Measurements from ENCODE around the gene C4A.
A peak's percentile ranks its signal among the peaks of the same experiment; 100 is the strongest.

C4A gene

GRCh38 chr6:31954511-31954910 lies 27.3 kb upstream of the C4A start:
- 0 out of 2 replicates have a peak, but pooled peaks cover 5% of the 10 kb centered on the region for H3K36me3 ChIP-seq (ENCODE audit: low read length)
- no peak overlapping the region for H2AFZ ChIP-seq (ENCODE audit: low read depth, low read length, severe bottlenecking)
- peaks cover 16% of the 10 kb centered on the region for H3K79me2 ChIP-seq (ENCODE audit: insufficient read depth, low read length)
- H3K9me2 ChIP-seq (replicated peaks; ENCODE audit: insufficient read depth, low read length), result no peaks in the 10 kb centered on the region
- H3K27me3 ChIP-seq (ENCODE audit: low read length), result no peaks in the 10 kb centered on the region
- no peaks in the 10 kb centered on the region for H4K20me1 ChIP-seq (ENCODE audit: low read depth, low read length)
- no peak overlapping the region for H3K27ac ChIP-seq (ENCODE audit: low read depth, low read length)
- TF ChIP-seq, protein P1, sequence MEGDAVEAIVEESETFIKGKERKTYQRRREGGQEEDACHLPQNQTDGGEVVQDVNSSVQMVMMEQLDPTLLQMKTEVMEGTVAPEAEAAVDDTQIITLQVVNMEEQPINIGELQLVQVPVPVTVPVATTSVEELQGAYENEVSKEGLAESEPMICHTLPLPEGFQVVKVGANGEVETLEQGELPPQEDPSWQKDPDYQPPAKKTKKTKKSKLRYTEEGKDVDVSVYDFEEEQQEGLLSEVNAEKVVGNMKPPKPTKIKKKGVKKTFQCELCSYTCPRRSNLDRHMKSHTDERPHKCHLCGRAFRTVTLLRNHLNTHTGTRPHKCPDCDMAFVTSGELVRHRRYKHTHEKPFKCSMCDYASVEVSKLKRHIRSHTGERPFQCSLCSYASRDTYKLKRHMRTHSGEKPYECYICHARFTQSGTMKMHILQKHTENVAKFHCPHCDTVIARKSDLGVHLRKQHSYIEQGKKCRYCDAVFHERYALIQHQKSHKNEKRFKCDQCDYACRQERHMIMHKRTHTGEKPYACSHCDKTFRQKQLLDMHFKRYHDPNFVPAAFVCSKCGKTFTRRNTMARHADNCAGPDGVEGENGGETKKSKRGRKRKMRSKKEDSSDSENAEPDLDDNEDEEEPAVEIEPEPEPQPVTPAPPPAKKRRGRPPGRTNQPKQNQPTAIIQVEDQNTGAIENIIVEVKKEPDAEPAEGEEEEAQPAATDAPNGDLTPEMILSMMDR (IDR thresholded peaks at IDR 0.05; ENCODE audit: insufficient read depth, low read length, poor library complexity, severe bottlenecking), result no peak
- no peak for TF ChIP-seq EZH2phosphoT487 (conservative IDR thresholded peaks at IDR 0.05; ENCODE audit: low read length)
- no peak overlapping the region for H3K4me3 ChIP-seq (ENCODE audit: insufficient read depth, low read length, poor library complexity, severe bottlenecking)
- H3F3A ChIP-seq (ENCODE audit: insufficient read depth), result no peaks in the 10 kb centered on the region
- H3K9ac ChIP-seq (ENCODE audit: low read length), result no peak overlapping the region
- H3K4me2 ChIP-seq (ENCODE audit: low read depth, low read length, poor library complexity, severe bottlenecking), result no peak overlapping the region
- H3K9me3 ChIP-seq (ENCODE audit: insufficient read depth, low read length), result no peaks in the 10 kb centered on the region

DNA sequence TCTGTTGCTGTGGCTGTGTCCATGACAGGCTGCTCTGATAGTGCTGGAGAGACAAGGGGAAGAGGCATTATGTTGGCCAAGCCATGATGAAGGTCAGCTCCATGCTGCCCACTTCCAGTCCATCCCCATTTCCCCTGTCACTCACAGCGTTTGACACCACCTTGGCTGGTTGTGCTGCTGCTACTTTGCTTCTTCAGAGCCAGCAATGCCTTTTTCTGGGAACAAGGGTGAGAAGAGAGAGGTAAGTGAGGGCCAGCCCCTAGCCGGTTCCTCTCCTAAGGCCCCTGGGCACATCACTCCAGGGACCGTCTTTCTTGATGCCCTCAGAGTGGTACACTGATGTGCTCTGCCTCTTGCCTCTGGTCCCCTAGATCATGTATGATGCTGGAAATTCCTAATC lies 25.1 kb upstream of the C4A start:
- H3K36me3 ChIP-seq (ENCODE audit: low read length), result 0 out of 2 replicates have a peak, but pooled peaks cover 5% of the 10 kb centered on the region
- H3K4me2 ChIP-seq (ENCODE audit: low read depth, low read length, poor library complexity, severe bottlenecking), result no peak overlapping the region
- H3K27ac ChIP-seq (ENCODE audit: low read depth, low read length), result no peak overlapping the region
- H3K27me3 ChIP-seq (ENCODE audit: low read length), result no peaks in the 10 kb centered on the region
- H3K9ac ChIP-seq (ENCODE audit: low read length), result no peak overlapping the region
- peaks cover 30% of the 10 kb centered on the region for H3K79me2 ChIP-seq (ENCODE audit: insufficient read depth, low read length)
- H3K4me3 ChIP-seq (ENCODE audit: insufficient read depth, low read length, poor library complexity, severe bottlenecking), result no peak overlapping the region
- no peaks in the 10 kb centered on the region for H3F3A ChIP-seq (ENCODE audit: insufficient read depth)
- no peaks in the 10 kb centered on the region for H3K9me2 ChIP-seq (replicated peaks; ENCODE audit: insufficient read depth, low read length)
- no peak for TF ChIP-seq EZH2phosphoT487 (conservative IDR thresholded peaks at IDR 0.05; ENCODE audit: low read length)
- TF ChIP-seq, protein P1 (IDR thresholded peaks at IDR 0.05; ENCODE audit: insufficient read depth, low read length, poor library complexity, severe bottlenecking), result no peak
- H4K20me1 ChIP-seq (ENCODE audit: low read depth, low read length), result no peaks in the 10 kb centered on the region
- no peak overlapping the region for H2AFZ ChIP-seq (ENCODE audit: low read depth, low read length, severe bottlenecking)
- H3K9me3 ChIP-seq (ENCODE audit: insufficient read depth, low read length), result no peaks in the 10 kb centered on the region

GRCh38 chr6:31958412-31958740 lies 23.5 kb upstream of the C4A start:
- H3K4me3 ChIP-seq (ENCODE audit: insufficient read depth, low read length, poor library complexity, severe bottlenecking), result peak overlapping the region; percentile 82
- H3K9me3 ChIP-seq (ENCODE audit: insufficient read depth, low read length), result no peaks in the 10 kb centered on the region
- no peaks in the 10 kb centered on the region for H3F3A ChIP-seq (ENCODE audit: insufficient read depth)
- H3K27me3 ChIP-seq (ENCODE audit: low read length), result no peaks in the 10 kb centered on the region
- H4K20me1 ChIP-seq (ENCODE audit: low read depth, low read length), result no peaks in the 10 kb centered on the region
- H3K9ac ChIP-seq (ENCODE audit: low read length), result peak overlapping the region; percentile 79
- peak overlapping the region; percentile 4; the same call in 1 of the 2 replicates for H3K27ac ChIP-seq (ENCODE audit: low read depth, low read length)
- H3K79me2 ChIP-seq (ENCODE audit: insufficient read depth, low read length), result peaks cover 30% of the 10 kb centered on the region
- TF ChIP-seq, protein P1 (IDR thresholded peaks at IDR 0.05; ENCODE audit: insufficient read depth, low read length, poor library complexity, severe bottlenecking), result no peak
- TF ChIP-seq EZH2phosphoT487 (conservative IDR thresholded peaks at IDR 0.05; ENCODE audit: low read length), result no peak
- peak overlapping the region; percentile 36 for H2AFZ ChIP-seq (ENCODE audit: low read depth, low read length, severe bottlenecking)
- H3K9me2 ChIP-seq (replicated peaks; ENCODE audit: insufficient read depth, low read length), result no peaks in the 10 kb centered on the region
- 0 out of 2 replicates have a peak, but pooled peaks cover 5% of the 10 kb centered on the region for H3K36me3 ChIP-seq (ENCODE audit: low read length)
- peak overlapping the region; percentile 68 for H3K4me2 ChIP-seq (ENCODE audit: low read depth, low read length, poor library complexity, severe bottlenecking)

Measured in SU-DHL-6 (cell line).